ES-I3 (cell line): Measurements from ENCODE around the gene DEAF1.

Experiments used
- H3K36me3 ChIP-seq: 2 replicates; pipeline ENCODE4 v1.6.1; 2013; ENCODE audit warnings: mild to moderate bottlenecking, low read length, control low read depth, moderate library complexity; ENCODE audit not compliant: insufficient read depth
- H3K4me1 ChIP-seq: 2 replicates; pipeline ENCODE4 v1.6.1; 2013; ENCODE audit warnings: mild to moderate bottlenecking, control low read depth, low read length; ENCODE audit not compliant: insufficient read depth
- H3K9ac ChIP-seq: 2 replicates; pipeline ENCODE4 v1.6.1; 2013; ENCODE audit warnings: low read depth, mild to moderate bottlenecking, low read length, moderate library complexity
- H3K9me3 ChIP-seq: 2 replicates; pipeline ENCODE4 v1.6.1; 2013; ENCODE audit warnings: mild to moderate bottlenecking, low read length, moderate library complexity; ENCODE audit not compliant: control insufficient read depth, insufficient read depth

DEAF1 gene

DNA sequence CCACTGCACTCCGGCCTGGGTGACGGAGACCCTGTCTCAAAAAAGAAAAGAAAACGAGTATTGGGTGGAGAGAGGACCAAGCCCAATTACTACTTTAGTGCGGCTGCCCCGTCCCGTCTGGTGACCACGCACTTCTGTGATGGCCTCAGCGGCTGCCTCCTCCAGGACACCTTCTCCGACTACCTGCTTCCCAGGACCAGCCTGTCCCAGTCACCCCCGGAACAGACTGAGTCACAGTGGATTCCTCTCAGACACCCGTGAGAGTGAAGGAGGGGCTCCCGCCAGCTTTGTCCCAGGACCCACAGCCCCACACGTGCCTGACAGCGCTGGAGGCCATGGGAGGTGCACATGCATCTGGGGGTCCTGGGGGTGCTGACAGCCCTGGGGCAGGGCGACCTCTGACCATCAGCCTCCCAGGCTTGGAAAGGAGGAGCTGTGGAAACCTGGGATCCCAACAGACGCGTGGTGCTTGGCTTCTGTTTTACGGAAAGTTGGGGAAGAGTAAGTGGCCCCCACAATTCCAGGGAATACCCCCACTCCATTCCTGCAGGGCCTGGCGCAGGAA, 53.1 kb downstream of the DEAF1 start:
- H3K9ac ChIP-seq = no peak overlapping the region
- H3K4me1 ChIP-seq = peaks cover 6% of the 10 kb centered on the region; the same call in 1 of the 2 replicates
- H3K36me3 ChIP-seq = no peaks in the 10 kb centered on the region
- H3K9me3 ChIP-seq = no peaks in the 10 kb centered on the region

DNA sequence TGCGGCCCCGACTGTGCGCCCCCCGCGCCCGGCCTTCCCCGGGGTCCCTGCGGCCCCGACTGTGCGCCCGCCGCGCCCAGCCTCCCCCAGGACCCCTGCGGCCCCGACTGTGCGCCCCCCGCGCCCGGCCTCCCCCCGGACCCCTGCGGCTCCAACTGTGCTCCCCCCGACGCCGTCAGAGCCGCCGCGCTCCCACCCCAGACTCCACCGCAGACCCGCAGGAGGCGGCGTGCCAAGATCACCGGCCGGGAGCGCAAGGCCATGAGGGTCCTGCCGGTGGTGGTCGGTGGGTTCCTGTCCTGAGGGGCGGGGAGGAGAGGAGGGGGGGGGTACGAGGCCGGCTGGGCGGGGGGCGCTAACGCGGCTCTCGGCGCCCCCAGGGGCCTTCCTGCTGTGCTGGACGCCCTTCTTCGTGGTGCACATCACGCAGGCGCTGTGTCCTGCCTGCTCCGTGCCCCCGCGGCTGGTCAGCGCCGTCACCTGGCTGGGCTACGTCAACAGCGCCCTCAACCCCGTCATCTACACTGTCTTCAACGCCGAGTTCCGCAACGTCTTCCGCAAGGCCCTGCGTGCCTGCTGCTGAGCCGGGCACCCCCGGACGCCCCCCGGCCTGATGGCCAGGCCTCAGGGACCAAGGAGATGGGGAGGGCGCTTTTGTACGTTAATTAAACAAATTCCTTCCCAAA, 54.9 kb downstream of the DEAF1 start:
- no peaks in the 10 kb centered on the region for H3K9me3 ChIP-seq
- no peak overlapping the region for H3K9ac ChIP-seq
- peaks cover 6% of the 10 kb centered on the region; the same call in 1 of the 2 replicates for H3K4me1 ChIP-seq
- no peaks in the 10 kb centered on the region for H3K36me3 ChIP-seq

DNA sequence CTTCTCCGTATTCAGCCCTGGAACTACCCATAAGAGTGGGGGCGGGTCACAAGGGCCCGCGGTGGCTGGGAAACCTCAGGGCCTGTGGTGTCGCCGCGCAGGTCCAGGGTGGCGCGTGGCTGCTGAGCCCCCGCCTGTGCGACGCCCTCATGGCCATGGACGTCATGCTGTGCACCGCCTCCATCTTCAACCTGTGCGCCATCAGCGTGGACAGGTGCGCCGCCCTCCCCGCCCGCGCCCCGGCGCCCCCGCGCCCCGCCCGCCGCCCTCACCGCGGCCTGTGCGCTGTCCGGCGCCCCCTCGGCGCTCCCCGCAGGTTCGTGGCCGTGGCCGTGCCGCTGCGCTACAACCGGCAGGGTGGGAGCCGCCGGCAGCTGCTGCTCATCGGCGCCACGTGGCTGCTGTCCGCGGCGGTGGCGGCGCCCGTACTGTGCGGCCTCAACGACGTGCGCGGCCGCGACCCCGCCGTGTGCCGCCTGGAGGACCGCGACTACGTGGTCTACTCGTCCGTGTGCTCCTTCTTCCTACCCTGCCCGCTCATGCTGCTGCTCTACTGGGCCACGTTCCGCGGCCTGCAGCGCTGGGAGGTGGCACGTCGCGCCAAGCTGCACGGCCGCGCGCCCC, 55.6 kb downstream of the DEAF1 start:
- Histone ChIP-seq H3K36me3 (no peaks in the 10 kb centered on the region), H3K9ac (peak overlapping the region; percentile 35), H3K4me1 (peaks cover 6% of the 10 kb centered on the region; the same call in 1 of the 2 replicates), H3K9me3 (no peaks in the 10 kb centered on the region)

DNA sequence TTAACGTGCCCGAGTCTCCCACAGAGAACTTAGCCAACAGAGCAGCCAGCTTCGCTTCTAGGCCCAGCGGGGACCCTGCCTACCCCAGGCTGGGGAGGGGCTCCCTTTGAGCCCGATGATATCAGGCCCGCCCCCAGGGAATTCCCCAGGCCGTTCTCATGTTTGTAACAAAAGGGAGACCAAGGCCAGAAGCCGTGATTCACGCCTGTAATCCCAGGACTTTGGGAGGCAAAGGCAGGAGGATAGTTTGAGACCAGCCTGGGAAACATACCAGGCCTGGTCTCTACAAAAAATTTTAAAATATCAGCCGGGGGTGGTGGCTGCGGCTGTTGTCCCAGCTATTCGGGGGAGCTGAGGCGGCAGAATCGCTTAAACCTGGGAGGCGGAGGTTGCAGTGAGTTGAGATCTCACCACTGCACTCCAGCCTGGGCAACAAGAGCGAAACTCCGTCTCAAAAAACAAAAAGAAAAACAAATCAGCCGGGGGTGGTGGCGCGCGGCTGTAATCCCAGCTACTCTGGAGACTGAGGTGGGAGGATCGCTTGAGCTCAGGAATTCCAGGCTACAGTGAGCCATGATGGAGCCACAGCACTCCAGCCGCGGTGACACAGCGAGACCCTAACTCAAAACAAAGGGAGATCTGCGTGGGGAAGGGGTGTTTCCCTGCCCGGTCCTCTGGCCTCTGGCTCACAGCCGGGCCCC, 56.2 kb downstream of the DEAF1 start:
- H3K36me3 ChIP-seq = no peaks in the 10 kb centered on the region
- H3K4me1 ChIP-seq = peaks cover 6% of the 10 kb centered on the region; the same call in 1 of the 2 replicates
- H3K9me3 ChIP-seq = no peaks in the 10 kb centered on the region
- H3K9ac ChIP-seq = peak overlapping the region; percentile 35

DNA sequence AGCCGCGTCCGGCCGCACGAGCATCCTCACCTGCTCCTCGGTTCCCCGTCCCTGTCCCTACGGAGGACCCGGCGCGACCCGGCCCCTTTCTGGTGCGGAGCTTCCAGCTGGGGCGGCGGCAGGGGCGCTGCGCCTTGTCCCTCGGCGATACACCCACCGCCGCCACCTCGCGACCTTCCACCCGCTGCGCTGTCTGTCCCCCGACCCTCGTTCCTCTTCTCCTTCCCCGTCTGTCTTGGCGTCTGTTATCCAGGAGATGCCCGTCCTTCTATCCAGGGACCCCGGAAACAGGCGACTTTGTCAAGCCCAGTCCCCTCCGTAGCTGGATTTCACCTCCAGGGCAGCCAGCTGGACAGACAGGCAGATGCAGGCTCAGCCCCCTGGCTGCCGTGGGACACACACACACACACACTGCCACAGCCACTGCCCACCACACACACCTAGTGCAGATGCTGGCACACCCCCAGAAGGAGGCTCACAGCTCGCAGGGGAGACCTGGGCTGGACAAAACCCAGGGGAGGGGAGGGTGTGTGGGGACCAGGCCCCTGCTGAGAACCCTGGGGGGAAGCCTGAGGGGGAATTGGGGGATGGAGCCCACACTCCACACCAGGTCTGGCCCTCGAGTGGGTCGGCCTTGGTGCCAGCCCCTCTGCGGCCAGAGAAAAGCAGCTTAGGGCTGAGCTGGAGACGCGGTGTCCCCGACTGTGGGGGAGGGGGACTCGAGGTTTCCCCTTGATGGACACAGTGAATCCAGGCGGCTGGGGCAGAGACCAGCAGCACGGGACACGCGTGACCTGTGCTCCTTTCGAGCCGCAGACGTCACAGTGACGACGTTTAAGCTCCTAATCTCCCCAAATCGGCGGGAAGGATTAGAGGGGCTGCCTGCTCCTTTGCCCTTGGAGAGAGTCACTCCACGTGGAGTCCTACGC, 57.2 kb downstream of the DEAF1 start:
- Histone ChIP-seq H3K9me3 (no peaks in the 10 kb centered on the region), H3K36me3 (no peaks in the 10 kb centered on the region), H3K4me1 (peaks cover 6% of the 10 kb centered on the region; the same call in 1 of the 2 replicates), H3K9ac (peak overlapping the region; percentile 35; the same call in 1 of the 2 replicates)

DNA sequence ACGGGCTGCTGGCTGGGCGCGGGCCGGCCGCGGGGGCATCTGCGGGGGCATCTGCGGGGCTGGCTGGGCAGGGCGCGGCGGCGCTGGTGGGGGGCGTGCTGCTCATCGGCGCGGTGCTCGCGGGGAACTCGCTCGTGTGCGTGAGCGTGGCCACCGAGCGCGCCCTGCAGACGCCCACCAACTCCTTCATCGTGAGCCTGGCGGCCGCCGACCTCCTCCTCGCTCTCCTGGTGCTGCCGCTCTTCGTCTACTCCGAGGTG, 57.8 kb downstream of the DEAF1 start:
- Histone ChIP-seq H3K36me3 (no peaks in the 10 kb centered on the region), H3K9me3 (no peaks in the 10 kb centered on the region), H3K4me1 (peaks cover 6% of the 10 kb centered on the region; the same call in 1 of the 2 replicates), H3K9ac (peak overlapping the region; percentile 32; the same call in 1 of the 2 replicates)

DNA sequence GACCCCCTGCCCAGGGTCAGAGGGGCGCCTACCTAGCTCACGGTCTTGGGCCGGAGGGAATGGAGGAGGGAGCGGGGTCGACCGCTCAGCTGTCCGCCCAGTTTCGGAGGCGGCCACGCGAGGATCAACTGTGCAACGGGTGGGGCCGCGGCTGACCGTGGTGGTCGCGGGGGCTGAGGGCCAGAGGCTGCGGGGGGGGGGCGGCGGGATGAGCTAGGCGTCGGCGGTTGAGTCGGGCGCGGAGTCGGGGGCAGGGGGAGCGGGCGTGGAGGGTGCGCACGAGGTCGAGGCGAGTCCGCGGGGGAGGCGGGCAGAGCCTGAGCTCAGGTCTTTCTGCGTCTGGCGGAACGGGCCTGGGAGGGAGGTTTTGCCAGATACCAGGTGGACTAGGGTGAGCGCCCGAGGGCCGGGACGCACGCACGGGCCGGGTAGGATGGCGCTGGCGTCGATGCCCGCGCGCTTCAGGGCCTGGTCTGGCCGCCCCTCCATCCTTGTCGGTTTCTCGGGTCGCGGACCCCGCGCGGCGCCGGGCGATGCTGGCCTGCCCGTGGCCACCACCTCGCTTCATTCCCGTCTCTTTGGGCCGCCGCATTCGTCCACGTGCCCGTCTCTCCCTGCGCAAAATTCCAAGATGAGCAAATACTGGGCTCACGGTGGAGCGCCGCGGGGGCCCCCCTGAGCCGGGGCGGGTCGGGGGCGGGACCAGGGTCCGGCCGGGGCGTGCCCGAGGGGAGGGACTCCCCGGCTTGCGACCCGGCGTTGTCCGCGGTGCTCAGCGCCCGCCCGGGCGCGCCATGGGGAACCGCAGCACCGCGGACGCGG, 58.3 kb downstream of the DEAF1 start, which contains the start of gene DRD4:
DRD4 (plus strand) TSS at position 759 of the 822 bp plus-strand sequence; CDS start at position 795, 36 bp downstream.
- no peaks in the 10 kb centered on the region for H3K36me3 ChIP-seq
- peak within 1 kb of the TSS; percentile 42; the same call in 1 of the 2 replicates for H3K9ac ChIP-seq
- H3K4me1 ChIP-seq = peaks cover 6% of the 10 kb centered on the region; the same call in 1 of the 2 replicates
- H3K9me3 ChIP-seq = no peaks in the 10 kb centered on the region

DNA sequence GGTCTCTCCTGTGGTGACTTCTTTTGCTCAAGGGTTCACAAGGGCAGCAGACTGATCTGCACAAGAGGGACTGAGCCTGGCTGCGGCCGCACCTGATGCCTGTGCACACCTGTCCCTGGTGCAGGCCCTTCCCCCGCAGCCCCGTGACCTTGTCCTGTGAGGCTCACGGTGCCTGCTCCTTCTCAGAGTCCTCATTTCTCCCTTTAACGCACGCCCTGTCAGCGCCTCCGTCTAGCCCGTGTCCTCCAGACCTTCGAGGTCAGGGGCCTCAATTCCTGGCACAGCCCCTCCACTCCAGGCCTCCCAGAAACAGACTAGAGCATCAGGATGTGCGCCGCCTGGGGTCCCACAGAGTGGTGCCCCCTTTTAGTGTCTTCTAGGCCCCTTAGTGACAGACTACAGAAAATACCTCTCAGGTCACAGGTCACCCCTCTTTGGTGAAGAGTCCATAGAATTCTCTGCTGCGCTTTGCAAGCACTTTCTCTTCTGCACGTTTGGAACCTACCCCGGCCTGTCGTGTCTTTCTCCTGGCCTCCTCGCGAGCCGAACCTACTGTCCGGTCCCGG, 59.0 kb downstream of the DEAF1 start:
- H3K9ac ChIP-seq = peak overlapping the region; percentile 11; the same call in 1 of the 2 replicates
- no peaks in the 10 kb centered on the region for H3K9me3 ChIP-seq
- peaks cover 6% of the 10 kb centered on the region; the same call in 1 of the 2 replicates for H3K4me1 ChIP-seq
- no peaks in the 10 kb centered on the region for H3K36me3 ChIP-seq

DNA sequence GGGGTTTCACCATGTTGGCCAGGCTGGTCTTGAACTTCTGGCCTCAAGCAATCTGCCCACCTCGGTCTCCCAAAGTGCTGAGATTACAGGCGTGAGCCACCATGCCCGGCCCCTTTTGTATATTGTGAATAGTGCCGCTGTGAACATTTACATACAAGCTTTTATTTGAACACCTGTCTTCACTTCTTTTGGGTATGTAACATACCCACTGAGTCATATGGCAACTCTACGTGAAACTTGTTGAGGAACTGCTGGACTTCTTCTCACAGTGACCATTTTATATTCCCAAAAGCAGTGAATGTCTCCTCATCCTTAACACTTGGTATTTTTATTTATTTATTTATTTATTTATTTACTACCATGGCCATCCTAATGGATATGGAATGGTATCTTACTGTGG, 64.2 kb downstream of the DEAF1 start:
- H3K36me3 ChIP-seq = no peaks in the 10 kb centered on the region
- no peaks in the 10 kb centered on the region; the same call in 1 of the 2 replicates for H3K4me1 ChIP-seq
- no peak overlapping the region for H3K9ac ChIP-seq
- no peaks in the 10 kb centered on the region for H3K9me3 ChIP-seq

DNA sequence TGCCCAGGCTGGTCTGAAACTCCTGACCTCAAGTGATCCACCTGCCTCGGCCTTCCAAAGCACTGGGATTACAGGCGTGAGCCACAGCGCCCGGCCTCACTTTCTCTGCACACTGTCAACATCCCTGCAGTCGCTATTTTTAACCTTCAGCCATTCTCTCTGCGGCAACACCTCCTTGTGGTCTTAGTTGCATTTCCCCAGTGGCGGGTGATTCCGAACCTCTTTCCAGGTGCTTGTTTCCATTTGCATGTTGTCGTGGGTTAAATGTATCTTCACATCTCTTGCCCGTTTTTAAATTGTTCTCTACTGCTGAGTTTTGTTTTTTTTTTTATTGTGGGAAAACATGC, 65.8 kb downstream of the DEAF1 start:
- H3K9ac ChIP-seq = no peak overlapping the region
- H3K4me1 ChIP-seq = no peaks in the 10 kb centered on the region; the same call in 1 of the 2 replicates

DNA sequence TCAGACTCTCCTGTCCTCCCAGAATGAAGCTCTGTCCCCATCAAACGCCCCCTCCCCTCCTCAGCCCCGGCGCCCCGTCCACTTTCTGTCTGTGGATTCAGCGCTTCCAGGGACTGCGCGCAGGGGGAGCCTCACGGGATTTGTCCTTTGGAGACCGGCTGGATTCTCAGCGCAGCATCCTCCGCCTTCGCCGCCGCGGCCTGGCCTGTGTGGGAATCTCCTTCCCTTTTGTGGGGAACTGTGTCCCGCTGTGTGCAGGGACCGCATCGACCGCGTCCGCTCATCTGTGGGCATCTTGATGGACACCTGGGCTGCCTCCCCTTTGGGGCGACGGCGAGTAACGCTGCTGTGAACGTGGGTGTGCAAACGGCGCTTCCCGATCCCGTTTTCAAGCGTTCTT, 67.0 kb downstream of the DEAF1 start:
- H3K9ac ChIP-seq = no peak overlapping the region
- H3K9me3 ChIP-seq = no peaks in the 10 kb centered on the region
- H3K36me3 ChIP-seq = no peaks in the 10 kb centered on the region
- H3K4me1 ChIP-seq = no peaks in the 10 kb centered on the region; the same call in 1 of the 2 replicates

More for the DNA sequence above, 65.8 kb downstream of the DEAF1 start:
- Histone ChIP-seq H3K9me3 (no peaks in the 10 kb centered on the region), H3K36me3 (no peaks in the 10 kb centered on the region)

DNA sequence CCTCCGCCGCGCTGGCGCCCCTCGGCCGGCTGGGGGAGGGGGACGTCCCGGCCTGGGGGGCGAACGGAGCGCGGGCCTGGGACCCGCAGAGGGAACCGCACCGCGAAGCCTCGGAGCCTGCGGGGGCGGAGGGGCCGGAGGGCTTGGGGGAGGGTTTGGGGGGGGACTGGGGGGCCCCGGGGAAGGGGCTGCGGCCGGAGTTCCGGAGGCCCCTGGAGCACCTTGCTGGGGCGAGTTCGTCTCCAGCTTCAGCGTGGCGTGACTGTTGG, 67.8 kb downstream of the DEAF1 start:
- no peaks in the 10 kb centered on the region for H3K9me3 ChIP-seq
- H3K9ac ChIP-seq = no peak overlapping the region
- H3K36me3 ChIP-seq = no peaks in the 10 kb centered on the region
- no peaks in the 10 kb centered on the region; the same call in 1 of the 2 replicates for H3K4me1 ChIP-seq
